KMS-11 (cell line): ENCODE results near the gene SNX10.

Source experiments
- H2AFZ ChIP-seq: fragments of 200-600 bp; sonication (generic); 2 replicates; pipeline ENCODE4 v1.6.1; 2016; ENCODE audit warnings: antibody characterized with exemption, mixed run types, low read depth
- H3K27ac ChIP-seq: fragments of 200-600 bp; sonication (generic); 2 replicates; pipeline ENCODE4 v1.6.1; 2016; ENCODE audit warnings: mild to moderate bottlenecking, mixed run types
- H3K27me3 ChIP-seq: fragments of 200-600 bp; sonication (generic); 2 replicates; pipeline ENCODE4 v1.6.1; 2017; ENCODE audit warnings: mild to moderate bottlenecking, low read depth, mixed run types, moderate library complexity; ENCODE audit not compliant: insufficient read depth
- H3K36me3 ChIP-seq: fragments of 200-600 bp; sonication (generic); 2 replicates; pipeline ENCODE4 v1.6.1; 2017; ENCODE audit warnings: mild to moderate bottlenecking, mixed run types; ENCODE audit not compliant: insufficient read depth
- H3K4me1 ChIP-seq: fragments of 200-600 bp; sonication (generic); 2 replicates; pipeline ENCODE4 v1.6.1; 2016; ENCODE audit warnings: mild to moderate bottlenecking, low read depth, mixed run types; ENCODE audit not compliant: poor library complexity, severe bottlenecking
- H3K4me2 ChIP-seq: fragments of 200-600 bp; sonication (generic); 2 replicates; pipeline ENCODE4 v1.7.0; 2016; ENCODE audit warnings: mild to moderate bottlenecking, mixed run types
- H3K4me3 ChIP-seq: fragments of 200-600 bp; sonication (generic); IDR thresholded peaks from 2 replicates; pipeline ENCODE4 v1.6.1; 2017; ENCODE audit warnings: low read depth, low read length, mixed read lengths; ENCODE audit not compliant: insufficient read depth
- H3K79me2 ChIP-seq: fragments of 200-600 bp; sonication (generic); 2 replicates; pipeline ENCODE4 v1.6.1; 2016; ENCODE audit warnings: low read depth, mixed run types; ENCODE audit not compliant: insufficient read depth
- H3K9ac ChIP-seq: fragments of 200-600 bp; sonication (generic); 2 replicates; pipeline ENCODE4 v1.6.1; 2016; ENCODE audit warnings: mild to moderate bottlenecking, mixed run types
- H4K20me1 ChIP-seq: fragments of 200-600 bp; sonication (generic); 2 replicates; pipeline ENCODE4 v1.6.1; 2016; ENCODE audit warnings: mild to moderate bottlenecking, mixed run types; ENCODE audit not compliant: insufficient read depth
- TF ChIP-seq, protein P1 (sequence below): fragments of 200-600 bp; sonication (generic); conservative IDR thresholded peaks from 2 replicates; pipeline ENCODE4 v1.6.1; 2017; ENCODE audit warnings: low read depth, mild to moderate bottlenecking, antibody characterized with exemption, low read length, moderate library complexity, mixed read lengths

SNX10 gene

DNA sequence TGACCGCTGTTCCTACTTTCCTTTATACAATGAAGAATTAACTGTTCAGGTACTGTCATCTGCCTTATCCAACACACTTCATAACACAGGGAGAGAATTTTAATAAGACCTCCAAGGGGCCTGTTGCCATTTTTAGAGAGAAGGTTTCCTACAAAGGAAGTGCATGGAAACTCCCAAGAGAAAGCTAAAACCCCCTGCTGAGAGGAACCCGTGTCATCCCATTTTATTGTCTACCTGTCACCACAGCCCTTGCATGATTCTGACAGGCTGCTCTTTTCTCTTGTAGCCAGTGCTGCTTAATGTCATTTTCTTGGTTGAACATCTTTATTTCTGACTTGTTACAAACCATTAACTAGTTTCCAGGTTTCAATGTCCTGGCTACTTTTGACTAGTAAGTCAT, 98.4 kb downstream of the SNX10 start:
- H3K27me3 ChIP-seq, result peaks cover 36% of the 10 kb centered on the region; the same call in 1 of the 2 replicates
- H3K4me3 ChIP-seq, result no peak overlapping the region
- peaks cover 18% of the 10 kb centered on the region for H3K4me1 ChIP-seq
- H3K79me2 ChIP-seq, result no peaks in the 10 kb centered on the region
- H3K36me3 ChIP-seq, result no peaks in the 10 kb centered on the region
- no peak overlapping the region for H3K4me2 ChIP-seq
- H3K9ac ChIP-seq, result no peak overlapping the region
- H2AFZ ChIP-seq, result no peak overlapping the region
- H3K27ac ChIP-seq, result no peak overlapping the region
- TF ChIP-seq, protein P1, sequence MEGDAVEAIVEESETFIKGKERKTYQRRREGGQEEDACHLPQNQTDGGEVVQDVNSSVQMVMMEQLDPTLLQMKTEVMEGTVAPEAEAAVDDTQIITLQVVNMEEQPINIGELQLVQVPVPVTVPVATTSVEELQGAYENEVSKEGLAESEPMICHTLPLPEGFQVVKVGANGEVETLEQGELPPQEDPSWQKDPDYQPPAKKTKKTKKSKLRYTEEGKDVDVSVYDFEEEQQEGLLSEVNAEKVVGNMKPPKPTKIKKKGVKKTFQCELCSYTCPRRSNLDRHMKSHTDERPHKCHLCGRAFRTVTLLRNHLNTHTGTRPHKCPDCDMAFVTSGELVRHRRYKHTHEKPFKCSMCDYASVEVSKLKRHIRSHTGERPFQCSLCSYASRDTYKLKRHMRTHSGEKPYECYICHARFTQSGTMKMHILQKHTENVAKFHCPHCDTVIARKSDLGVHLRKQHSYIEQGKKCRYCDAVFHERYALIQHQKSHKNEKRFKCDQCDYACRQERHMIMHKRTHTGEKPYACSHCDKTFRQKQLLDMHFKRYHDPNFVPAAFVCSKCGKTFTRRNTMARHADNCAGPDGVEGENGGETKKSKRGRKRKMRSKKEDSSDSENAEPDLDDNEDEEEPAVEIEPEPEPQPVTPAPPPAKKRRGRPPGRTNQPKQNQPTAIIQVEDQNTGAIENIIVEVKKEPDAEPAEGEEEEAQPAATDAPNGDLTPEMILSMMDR, result no peak
- H4K20me1 ChIP-seq, result no peaks in the 10 kb centered on the region

- Histone ChIP-seq H3K9ac (no peak overlapping the region), H3K36me3 (no peaks in the 10 kb centered on the region), H3K4me3 (no peak overlapping the region), H3K27ac (no peak overlapping the region), H3K79me2 (no peaks in the 10 kb centered on the region), H3K27me3 (peaks cover 19% of the 10 kb centered on the region; the same call in 1 of the 2 replicates), H3K4me2 (no peak overlapping the region), H4K20me1 (no peaks in the 10 kb centered on the region), H2AFZ (no peak overlapping the region), H3K4me1 (peaks cover 15% of the 10 kb centered on the region)
- TF ChIP-seq, protein P1, result no peak
Observed at GRCh38 chr7:26393818-26394217, 102.2 kb downstream of the SNX10 start.

DNA sequence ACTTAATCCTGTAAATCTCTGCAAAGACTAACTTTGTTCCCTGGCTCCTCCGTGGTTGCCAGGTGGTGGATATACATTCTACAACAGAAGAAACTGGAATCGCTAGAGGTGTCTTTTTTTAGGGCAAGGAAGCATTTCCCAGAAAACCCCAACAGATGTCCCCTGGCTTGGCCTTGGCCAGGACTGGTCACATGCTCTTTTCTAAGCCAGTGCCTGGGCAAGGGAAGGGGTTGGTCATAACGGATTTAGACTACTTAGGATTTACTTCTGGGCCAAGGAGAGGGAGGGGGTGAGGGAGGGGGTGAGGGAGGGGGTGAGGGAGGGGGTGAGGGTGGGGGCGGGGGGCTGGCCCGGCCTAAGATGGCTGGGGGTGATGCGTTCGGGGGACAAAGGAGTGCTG, 105.7 kb downstream of the SNX10 start:
- Histone ChIP-seq H3K27ac (no peak overlapping the region; the same call in 1 of the 2 replicates), H3K36me3 (no peaks in the 10 kb centered on the region), H3K4me3 (no peak overlapping the region), H3K79me2 (no peaks in the 10 kb centered on the region), H3K4me2 (peak overlapping the region; percentile 73; the same call in 1 of the 2 replicates), H3K4me1 (peaks cover 25% of the 10 kb centered on the region), H4K20me1 (no peaks in the 10 kb centered on the region), H3K27me3 (no peaks in the 10 kb centered on the region), H2AFZ (no peak overlapping the region), H3K9ac (no peak overlapping the region)
- TF ChIP-seq, protein P1, result no peak

- Histone ChIP-seq H3K4me3 (no peak overlapping the region), H4K20me1 (no peaks in the 10 kb centered on the region), H3K4me2 (peak overlapping the region; percentile 73), H2AFZ (peak overlapping the region; percentile 92), H3K36me3 (no peaks in the 10 kb centered on the region), H3K4me1 (peaks cover 25% of the 10 kb centered on the region), H3K79me2 (no peaks in the 10 kb centered on the region), H3K27ac (peak overlapping the region; percentile 80), H3K9ac (peak overlapping the region; percentile 69), H3K27me3 (no peaks in the 10 kb centered on the region)
- TF ChIP-seq, protein P1, result no peak
Observed at GRCh38 chr7:26397796-26398426, 106.2 kb downstream of the SNX10 start.
